GM23338 (cell line): ENCODE results near the gene FKBP10.

Experiments used
- ETS1 ChIP-seq: IDR thresholded peaks from 2 replicates; pipeline ENCODE4 v1.6.1; 2016; ENCODE audit warnings: antibody characterized with exemption
- EZH2 ChIP-seq: fragments of 200-600 bp; sonication (generic); IDR thresholded peaks from one replicate; pipeline ENCODE4 v1.8.0; 2017; ENCODE audit warnings: antibody characterized with exemption, mild to moderate bottlenecking, low read depth; ENCODE audit not compliant: unreplicated experiment
- EZH2phosphoT487 ChIP-seq: fragments of 200-600 bp; sonication (generic); IDR thresholded peaks from one replicate; pipeline ENCODE4 v1.8.1; 2018; ENCODE audit warnings: antibody characterized with exemption; ENCODE audit not compliant: unreplicated experiment
- POLR2AphosphoS5 ChIP-seq: IDR thresholded peaks from 2 replicates; pipeline ENCODE4 v1.6.1; 2016; ENCODE audit warnings: antibody characterized with exemption, low read depth
- REST ChIP-seq: IDR thresholded peaks from one replicate; pipeline ENCODE4 v1.6.1; 2018; ENCODE audit warnings: antibody characterized with exemption; ENCODE audit not compliant: unreplicated experiment
- TF ChIP-seq, protein P1 (sequence below), 2 experiments: fragments of 200-600 bp in 1 of 2; sonication (generic) in 1 of 2; conservative IDR thresholded peaks; 2 replicates each; pipeline versions ENCODE4 v1.5.1 to v1.6.1; 2016 to 2017; ENCODE audit warnings: antibody characterized with exemption in 2 of 2, low read depth in 2 of 2, mild to moderate bottlenecking in 2 of 2, moderate library complexity in 1 of 2

GRCh38 chr17:41800601-41801373 is 12.0 kb upstream of the FKBP10 start:
- TF ChIP-seq, protein P1, sequence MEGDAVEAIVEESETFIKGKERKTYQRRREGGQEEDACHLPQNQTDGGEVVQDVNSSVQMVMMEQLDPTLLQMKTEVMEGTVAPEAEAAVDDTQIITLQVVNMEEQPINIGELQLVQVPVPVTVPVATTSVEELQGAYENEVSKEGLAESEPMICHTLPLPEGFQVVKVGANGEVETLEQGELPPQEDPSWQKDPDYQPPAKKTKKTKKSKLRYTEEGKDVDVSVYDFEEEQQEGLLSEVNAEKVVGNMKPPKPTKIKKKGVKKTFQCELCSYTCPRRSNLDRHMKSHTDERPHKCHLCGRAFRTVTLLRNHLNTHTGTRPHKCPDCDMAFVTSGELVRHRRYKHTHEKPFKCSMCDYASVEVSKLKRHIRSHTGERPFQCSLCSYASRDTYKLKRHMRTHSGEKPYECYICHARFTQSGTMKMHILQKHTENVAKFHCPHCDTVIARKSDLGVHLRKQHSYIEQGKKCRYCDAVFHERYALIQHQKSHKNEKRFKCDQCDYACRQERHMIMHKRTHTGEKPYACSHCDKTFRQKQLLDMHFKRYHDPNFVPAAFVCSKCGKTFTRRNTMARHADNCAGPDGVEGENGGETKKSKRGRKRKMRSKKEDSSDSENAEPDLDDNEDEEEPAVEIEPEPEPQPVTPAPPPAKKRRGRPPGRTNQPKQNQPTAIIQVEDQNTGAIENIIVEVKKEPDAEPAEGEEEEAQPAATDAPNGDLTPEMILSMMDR (conservative IDR thresholded peaks at IDR 0.05; ENCODE audit: low read depth in 2 of 2): no peak; a peak in 1 of 4 replicates
- no peak for TF ChIP-seq EZH2phosphoT487
- TF ChIP-seq POLR2AphosphoS5: peak; percentile 35; the same call in 1 of the 2 replicates
- no peak for TF ChIP-seq EZH2
- no peak for TF ChIP-seq ETS1
- no peak for TF ChIP-seq REST
